ENCODE measurements around the gene MYOF. TPM values are rescaled to one million over a fixed set of nuclear protein-coding genes. Genes with fewer than 3 reads are reported as not detected.

MYOF gene
- total RNA-seq, 4 donors from 2014 or later: 44.6 to 113 (median 74.5) TPM

- ATAC-seq (ENCODE audit: low FRiP score): peak; percentile 37
- peak; percentile 52 for DNase-seq (ENCODE audit: low spot score)
Observed at GRCh38 chr10:93437946-93438612, 44.1 kb downstream of the MYOF start.

GRCh38 chr10:93437086-93437945 is 44.8 kb downstream of the MYOF start:
- ATAC-seq (ENCODE audit: low FRiP score) (peak; percentile 86), DNase-seq (ENCODE audit: low spot score) (peak; percentile 51)
- TF ChIP-seq CTCF (IDR thresholded peaks at IDR 0.05): no peak

More at GRCh38 chr10:93437946-93438612, 44.1 kb downstream of the MYOF start:
- TF ChIP-seq CTCF (IDR thresholded peaks at IDR 0.05): no peak

- no peak for TF ChIP-seq CTCF (IDR thresholded peaks at IDR 0.05)
- DNase-seq (ENCODE audit: low spot score) (no peak), ATAC-seq (ENCODE audit: low FRiP score) (peak; percentile 67)
Observed at GRCh38 chr10:93436591-93437085, 45.5 kb downstream of the MYOF start.

GRCh38 chr10:93435621-93436397 is 46.3 kb downstream of the MYOF start:
- no peak for TF ChIP-seq CTCF (IDR thresholded peaks at IDR 0.05)
- no peak for DNase-seq (ENCODE audit: low spot score)
- no peak for ATAC-seq (ENCODE audit: low FRiP score)

GRCh38 chr10:93434991-93435491 is 47.1 kb downstream of the MYOF start:
- ATAC-seq (ENCODE audit: low FRiP score) (no peak), DNase-seq (ENCODE audit: low spot score) (no peak)
- TF ChIP-seq CTCF (IDR thresholded peaks at IDR 0.05): no peak

GRCh38 chr10:93431361-93431760 is 50.8 kb downstream of the MYOF start:
- TF ChIP-seq CTCF (IDR thresholded peaks at IDR 0.05): no peak
- ATAC-seq (ENCODE audit: low FRiP score) (no peak), DNase-seq (ENCODE audit: low spot score) (no peak)
